GM12878 (cell line): ENCODE measurements around the gene NOL11. TPM values are rescaled to one million over a fixed set of nuclear protein-coding genes. Genes with fewer than 3 reads are reported as not detected.
A peak's percentile ranks its signal among the peaks of the same experiment; 100 is the strongest.

ENCODE experiments used
- ATAC-seq: fragments of 200-7000 bp; cut with Tn5 transposase; 3 replicates; pipeline ENCODE4 v1.9.1; 2020; ENCODE audit warnings: mild to moderate bottlenecking, moderate library complexity
- BruUV-seq: library from RNA; stranded (reverse); fragments of 400-500 nt; replicated peaks from 2 replicates; lab custom pipeline; 2021; lab: Mats Ljungman, UMichigan
- CTCF ChIA-PET: fragments of 300-600 bp; sonication (Branson Sonifier 250); formaldehyde crosslinking; extraction: SDS; loops from one replicate; lab custom pipeline; 2021; ENCODE audit warnings: inconsistent platforms; lab: Yijun Ruan, JAX
- POLR2A ChIA-PET: fragments of 350-600 bp; formaldehyde crosslinking; extraction: SDS; loops from one replicate; lab custom pipeline; 2021; ENCODE audit warnings: inconsistent platforms; lab: Charles Lee
- RAD21 ChIA-PET: fragments of 300-600 bp; sonication (Branson Sonifier 250); formaldehyde crosslinking; loops from one replicate; lab custom pipeline; 2023; ENCODE audit warnings: antibody characterized with exemption; ENCODE audit not compliant: unreplicated experiment; lab: Charles Lee
- SMC1A ChIA-PET: fragments of 300-600 bp; sonication (Branson Sonifier 250); formaldehyde crosslinking; loops from one replicate; lab custom pipeline; 2023; ENCODE audit not compliant: unreplicated experiment, uncharacterized antibody; lab: Charles Lee
- DNase-seq: peaks from one replicate; pipeline ENCODE4 v3.0.0-alpha.2; 2011; ENCODE audit warnings: low read depth, low spot score
- FAIRE-seq: peaks from 3 replicates; lab custom pipeline; 2011; peaks lifted over from hg19 to GRCh38; lab: Jason Lieb, UNC
- H2AFZ ChIP-seq: 2 replicates; pipeline ENCODE4 v1.6.0; 2011; ENCODE audit warnings: low read depth, low read length, control low read depth; ENCODE audit not compliant: control insufficient read depth
- H3K27ac ChIP-seq: 2 replicates; pipeline ENCODE4 v1.5.1; 2011; ENCODE audit warnings: control low read depth; ENCODE audit not compliant: control insufficient read depth, insufficient read depth
- H3K27me3 ChIP-seq, 2 experiments: replicated peaks in 1 of 2; 2 replicates each; pipeline versions ENCODE4 v1.6.0 to v1.6.1; 2011; ENCODE audit warnings: low read length in 1 of 2; ENCODE audit not compliant: control insufficient read depth in 2 of 2, insufficient read depth in 2 of 2
- H3K36me3 ChIP-seq, 2 experiments: 2 replicates each; pipeline ENCODE4 v1.5.1; 2011; ENCODE audit warnings: low read length in 1 of 2; ENCODE audit not compliant: control insufficient read depth in 2 of 2, insufficient read depth in 2 of 2
- H3K4me1 ChIP-seq: 2 replicates; pipeline ENCODE4 v1.6.1; 2011; ENCODE audit warnings: mild to moderate bottlenecking, low read length, moderate library complexity, mixed read lengths; ENCODE audit not compliant: control insufficient read depth, insufficient read depth
- H3K4me2 ChIP-seq: 2 replicates; pipeline ENCODE4 v1.6.0; 2011; ENCODE audit warnings: control low read depth; ENCODE audit not compliant: control insufficient read depth, insufficient read depth
- H3K4me3 ChIP-seq: fragments of 200-600 bp; sonication (generic); 2 replicates; pipeline ENCODE4 v1.5.1; 2016
- H3K79me2 ChIP-seq: 2 replicates; pipeline ENCODE4 v1.6.0; 2011; ENCODE audit warnings: low read length; ENCODE audit not compliant: control insufficient read depth, insufficient read depth
- H3K9ac ChIP-seq: 2 replicates; pipeline ENCODE4 v1.8.0; 2011; ENCODE audit warnings: low read length, control low read depth, mixed read lengths; ENCODE audit not compliant: control insufficient read depth, insufficient read depth
- H3K9me3 ChIP-seq: replicated peaks from 3 replicates; pipeline ENCODE4 v1.5.1; 2011; ENCODE audit warnings: mild to moderate bottlenecking, low read length; ENCODE audit not compliant: control insufficient read depth, insufficient read depth
- H4K20me1 ChIP-seq: 2 replicates; pipeline ENCODE4 v1.6.0; 2011; ENCODE audit not compliant: control insufficient read depth, insufficient read depth
- EED ChIP-seq: sonication (generic); IDR thresholded peaks from 2 replicates; pipeline ENCODE4 v1.6.1; 2016; ENCODE audit warnings: antibody characterized with exemption, low read depth
- FOXK2 ChIP-seq: fragments of 450-650 bp; IDR thresholded peaks from 2 replicates; pipeline ENCODE4 v1.6.1; 2017; ENCODE audit warnings: mild to moderate bottlenecking, moderate library complexity
- KLF5 ChIP-seq: fragments of 450-650 bp; IDR thresholded peaks from 2 replicates; pipeline ENCODE4 v1.6.1; 2014; ENCODE audit warnings: mild to moderate bottlenecking; ENCODE audit not compliant: partially characterized antibody
- NR2C1 ChIP-seq: fragments of 450-650 bp; IDR thresholded peaks from 2 replicates; pipeline ENCODE4 v1.6.1; 2017; ENCODE audit warnings: antibody characterized with exemption, mild to moderate bottlenecking, moderate library complexity
- RAD21 ChIP-seq: IDR thresholded peaks from 2 replicates; pipeline ENCODE4 v1.6.1; 2011; ENCODE audit warnings: mild to moderate bottlenecking, low read depth, low read length, moderate library complexity; ENCODE audit not compliant: insufficient read depth
- WGBS: methylation state at CpG from one replicate; pipeline ENCODE4 v1.1.6; 2016; ENCODE audit warnings: low lambda C conversion rate; ENCODE audit not compliant: insufficient replicate concordance, insufficient coverage; ENCODE audit errors: missing lambda C conversion rate; 5-methylcytosine and 5-hydroxymethylcytosine counted together
- in situ Hi-C: fragments of 300-500 bp; cut with MboI; formaldehyde crosslinking; loops from 9 replicates; pipeline ENCODE4 v1.14.3; 2018; ENCODE audit warnings: mixed read lengths
- intact Hi-C: fragments of 100-400 bp; cut with micrococcal nuclease; formaldehyde crosslinking; loops from one replicate; pipeline ENCODE4 v1.14.2; 2022; ENCODE audit not compliant: unreplicated experiment
- polyA plus RNA-seq, 11 experiments: library from polyadenylated mRNA; depleted of rRNA in 4 of 11; unstranded in 6 of 11; stranded (reverse) in 5 of 11; fragments of >200 nt; fragmentation: Nextera tagmentation in 4 of 11; fragmentation: Illumina TruSeq in 1 of 11; extraction: Ambion mirVana in 4 of 11; extraction: Trizol in 1 of 11; gene quantifications; 1 replicate in 1 of 11; 2 replicates in 10 of 11; pipeline versions ENCODE4 v1.2.1 to v1.2.3, GENCODE V29; 2011 to 2016; ENCODE audit warnings: inconsistent platforms in 2 of 11, missing spikeins in 2 of 11, low read depth in 1 of 11
- total RNA-seq, 4 experiments: library from RNA; depleted of rRNA in 3 of 4; stranded (reverse); fragments of >200 nt in 3 of 4; fragmentation: Illumina TruSeq in 1 of 4; extraction: Trizol in 1 of 4; gene quantifications; 2 replicates each; pipeline versions ENCODE4 v1.2.1 to v1.2.3, GENCODE V29; 2013 to 2021
- TF ChIP-seq, protein P1 (sequence below): fragments of 450-650 bp; IDR thresholded peaks from 2 replicates; pipeline ENCODE4 v1.6.1; 2018; ENCODE audit warnings: mild to moderate bottlenecking, low read depth, moderate library complexity; ENCODE audit not compliant: partially characterized antibody
- TF ChIP-seq, protein P2 (sequence below): IDR thresholded peaks from 2 replicates; pipeline ENCODE4 v1.6.1; 2011; ENCODE audit warnings: borderline replicate concordance, low read depth, mild to moderate bottlenecking, moderate library complexity, low read length; ENCODE audit not compliant: insufficient read depth, poor library complexity, severe bottlenecking

Gene NOL11
- total and polyA plus RNA-seq, 10 of the 15 experiments (the other 5 are each of a cell fraction or from before 2014, with no cell fraction given): 54.8 to 130 (median 94.6) TPM

DNA sequence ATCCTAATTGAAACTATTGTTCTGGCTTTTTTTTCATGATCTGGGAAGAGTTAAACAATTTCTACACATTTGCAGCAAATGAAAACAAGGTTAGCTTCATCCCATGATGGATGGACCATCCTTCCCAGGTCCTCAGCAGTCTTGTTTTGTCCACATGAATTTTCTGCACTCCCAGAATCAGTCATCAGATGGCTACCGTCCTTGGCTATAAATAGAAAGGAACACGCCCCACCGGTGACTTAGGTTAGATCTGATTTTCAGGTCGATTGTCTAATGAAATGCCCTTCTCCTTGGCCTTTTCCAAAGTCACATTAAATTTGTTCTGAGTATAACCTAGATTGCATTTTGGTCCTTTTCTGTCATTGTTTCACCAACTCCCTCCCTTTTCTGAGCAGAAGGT lies 41.4 kb upstream of the NOL11 start:
- RAD21 ChIA-PET: interaction anchor here (1.8 kb wide), 1 partner anchor 11 kb away, joined by 4 read pairs; no protein-coding TSS in a partner anchor
- CTCF ChIA-PET: interaction anchor here (0.6 to 1.0 kb wide), 2 partner anchors 21 to 301 kb away, joined by 3 read pairs; no protein-coding TSS in a partner anchor
- Histone ChIP-seq H2AFZ (no peak overlapping the region), H3K27me3 (no peaks in the 10 kb centered on the region), H3K79me2 (no peaks in the 10 kb centered on the region), H3K36me3 (peaks cover 2 to 5% of the 10 kb centered on the region in 2 experiments), H3K9ac (no peak overlapping the region), H3K4me3 (no peak overlapping the region), H3K27ac (no peak overlapping the region), H3K4me1 (peaks cover 31% of the 10 kb centered on the region), H3K9me3 (no peaks in the 10 kb centered on the region), H3K4me2 (0 out of 2 replicates have a peak overlapping the region, but pooled peaks have one; percentile 12), H4K20me1 (no peaks in the 10 kb centered on the region)
- SMC1A ChIA-PET: interaction anchor here (1.2 to 2.0 kb wide), 3 partner anchors 11 to 107 kb away, joined by 3 to 8 read pairs (median 5); no protein-coding TSS in a partner anchor
- BruUV-seq: no TSS peak
- in situ Hi-C loops: no loop called here
- WGBS: 59% methylated on average over 4 of the region's 4 CpGs
- no peak for DNase-seq
- POLR2A ChIA-PET: interaction anchor here (0.7 to 1.5 kb wide), 2 partner anchors 9 to 29 kb away, joined by 3 read pairs; no protein-coding TSS in a partner anchor
- no peak for ATAC-seq
- FAIRE-seq: no peak
- intact Hi-C loops: no loop called here
- TF ChIP-seq EED (0 out of 2 replicates have a peak, but pooled peaks have one; percentile 20), FOXK2 (no peak)

DNA sequence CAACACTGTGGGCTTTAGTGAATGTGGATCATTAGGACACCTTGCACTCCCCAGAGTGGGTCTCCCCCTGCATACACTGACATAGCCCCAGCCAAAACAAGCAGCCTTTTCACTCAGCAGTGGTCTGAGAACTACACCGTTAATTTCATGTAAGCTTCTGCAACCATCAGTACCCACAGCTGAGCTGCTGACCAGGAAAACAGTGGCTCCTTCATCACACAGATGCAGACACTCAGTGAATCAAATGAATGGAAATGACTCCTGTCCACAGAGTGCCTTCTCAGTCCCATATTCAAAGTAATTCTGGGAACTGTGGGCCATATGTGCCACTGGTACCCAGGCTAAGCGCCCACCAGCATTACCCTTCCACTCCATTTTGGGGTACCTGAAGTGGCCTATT lies 39.3 kb upstream of the NOL11 start:
- POLR2A ChIA-PET: interaction anchor here (0.6 kb wide), 1 partner anchor 99 kb away, joined by 4 read pairs; no protein-coding TSS in a partner anchor
- no peak for ATAC-seq
- TF ChIP-seq NR2C1 (no peak), KLF5 (no peak), RAD21 (no peak)
- TF ChIP-seq, protein P1, sequence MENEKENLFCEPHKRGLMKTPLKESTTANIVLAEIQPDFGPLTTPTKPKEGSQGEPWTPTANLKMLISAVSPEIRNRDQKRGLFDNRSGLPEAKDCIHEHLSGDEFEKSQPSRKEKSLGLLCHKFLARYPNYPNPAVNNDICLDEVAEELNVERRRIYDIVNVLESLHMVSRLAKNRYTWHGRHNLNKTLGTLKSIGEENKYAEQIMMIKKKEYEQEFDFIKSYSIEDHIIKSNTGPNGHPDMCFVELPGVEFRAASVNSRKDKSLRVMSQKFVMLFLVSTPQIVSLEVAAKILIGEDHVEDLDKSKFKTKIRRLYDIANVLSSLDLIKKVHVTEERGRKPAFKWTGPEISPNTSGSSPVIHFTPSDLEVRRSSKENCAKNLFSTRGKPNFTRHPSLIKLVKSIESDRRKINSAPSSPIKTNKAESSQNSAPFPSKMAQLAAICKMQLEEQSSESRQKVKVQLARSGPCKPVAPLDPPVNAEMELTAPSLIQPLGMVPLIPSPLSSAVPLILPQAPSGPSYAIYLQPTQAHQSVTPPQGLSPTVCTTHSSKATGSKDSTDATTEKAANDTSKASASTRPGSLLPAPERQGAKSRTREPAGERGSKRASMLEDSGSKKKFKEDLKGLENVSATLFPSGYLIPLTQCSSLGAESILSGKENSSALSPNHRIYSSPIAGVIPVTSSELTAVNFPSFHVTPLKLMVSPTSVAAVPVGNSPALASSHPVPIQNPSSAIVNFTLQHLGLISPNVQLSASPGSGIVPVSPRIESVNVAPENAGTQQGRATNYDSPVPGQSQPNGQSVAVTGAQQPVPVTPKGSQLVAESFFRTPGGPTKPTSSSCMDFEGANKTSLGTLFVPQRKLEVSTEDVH: no peak
- TF ChIP-seq, protein P2, sequence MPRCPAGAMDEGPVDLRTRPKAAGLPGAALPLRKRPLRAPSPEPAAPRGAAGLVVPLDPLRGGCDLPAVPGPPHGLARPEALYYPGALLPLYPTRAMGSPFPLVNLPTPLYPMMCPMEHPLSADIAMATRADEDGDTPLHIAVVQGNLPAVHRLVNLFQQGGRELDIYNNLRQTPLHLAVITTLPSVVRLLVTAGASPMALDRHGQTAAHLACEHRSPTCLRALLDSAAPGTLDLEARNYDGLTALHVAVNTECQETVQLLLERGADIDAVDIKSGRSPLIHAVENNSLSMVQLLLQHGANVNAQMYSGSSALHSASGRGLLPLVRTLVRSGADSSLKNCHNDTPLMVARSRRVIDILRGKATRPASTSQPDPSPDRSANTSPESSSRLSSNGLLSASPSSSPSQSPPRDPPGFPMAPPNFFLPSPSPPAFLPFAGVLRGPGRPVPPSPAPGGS: no peak

More for the DNA sequence above, 39.3 kb upstream of the NOL11 start:
- Histone ChIP-seq H2AFZ (no peak overlapping the region), H3K36me3 (peaks cover 0 to 3% of the 10 kb centered on the region in 2 experiments; a peak in 3 of 4 replicates), H3K4me3 (no peak overlapping the region), H3K27me3 (no peaks in the 10 kb centered on the region), H3K4me1 (peaks cover 31% of the 10 kb centered on the region), H3K79me2 (no peaks in the 10 kb centered on the region), H3K9ac (no peak overlapping the region), H3K9me3 (no peaks in the 10 kb centered on the region), H4K20me1 (no peaks in the 10 kb centered on the region), H3K4me2 (no peak overlapping the region), H3K27ac (peak overlapping the region; percentile 88)
- in situ Hi-C loops: no loop called here
- WGBS: 93% methylated on average over 2 of the region's 2 CpGs
- RAD21 ChIA-PET: interaction anchor here (1.2 to 4.4 kb wide), 2 partner anchors 9 to 31 kb away, joined by 4 to 20 read pairs; no protein-coding TSS in a partner anchor
- SMC1A ChIA-PET: interaction anchor here (1.0 to 5.4 kb wide), 8 partner anchors 10 to 174 kb away, joined by 3 to 49 read pairs (median 4); no protein-coding TSS in a partner anchor
- FAIRE-seq (no peak), DNase-seq (no peak)
- intact Hi-C loops: loop anchor here (2.0 kb wide), 1 partner anchor 22 kb away; no protein-coding TSS in a partner anchor
- no TSS peak for BruUV-seq
- CTCF ChIA-PET: interaction anchor here (1.0 to 1.7 kb wide), 3 partner anchors 10 to 299 kb away, joined by 4 to 12 read pairs (median 4); no protein-coding TSS in a partner anchor
